GM15510 (cell line): ENCODE data around the gene CSMD2.

Experiments
- POLR2A ChIP-seq: IDR thresholded peaks from 3 replicates; pipeline ENCODE4 v1.6.1; 2011; ENCODE audit warnings: borderline replicate concordance; ENCODE audit not compliant: insufficient read length; ENCODE audit errors: extremely low read depth

CSMD2 gene

GRCh38 chr1:33738976-33739375 is 426.1 kb downstream of the CSMD2 start:
- no peak for TF ChIP-seq POLR2A

- TF ChIP-seq POLR2A: no peak
These were observed 426.5 kb downstream of the CSMD2 start for GRCh38 chr1:33738536-33738935.

- TF ChIP-seq POLR2A: no peak
These were observed 428.5 kb downstream of the CSMD2 start for GRCh38 chr1:33736496-33736895.

GRCh38 chr1:33735624-33736023 is 429.4 kb downstream of the CSMD2 start:
- no peak for TF ChIP-seq POLR2A

- TF ChIP-seq POLR2A: no peak
These were observed 437.7 kb downstream of the CSMD2 start for GRCh38 chr1:33727310-33727709.

GRCh38 chr1:33726274-33726804 is 438.7 kb downstream of the CSMD2 start:
- TF ChIP-seq POLR2A: no peak

- no peak for TF ChIP-seq POLR2A
These were observed 439.4 kb downstream of the CSMD2 start for GRCh38 chr1:33725556-33726160.

- no peak for TF ChIP-seq POLR2A
These were observed 440.0 kb downstream of the CSMD2 start for GRCh38 chr1:33725037-33725436.

GRCh38 chr1:33724348-33724747 is 440.7 kb downstream of the CSMD2 start:
- no peak for TF ChIP-seq POLR2A

GRCh38 chr1:33723251-33723650 is 441.8 kb downstream of the CSMD2 start:
- TF ChIP-seq POLR2A: no peak

GRCh38 chr1:33721301-33721815 is 443.7 kb downstream of the CSMD2 start:
- no peak for TF ChIP-seq POLR2A

GRCh38 chr1:33719771-33720670 is 445.0 kb downstream of the CSMD2 start:
- no peak for TF ChIP-seq POLR2A

GRCh38 chr1:33719326-33719725 is 445.7 kb downstream of the CSMD2 start:
- no peak for TF ChIP-seq POLR2A

- no peak for TF ChIP-seq POLR2A
These were observed 446.8 kb downstream of the CSMD2 start for GRCh38 chr1:33718186-33718585.

- TF ChIP-seq POLR2A: no peak
These were observed 447.9 kb downstream of the CSMD2 start for GRCh38 chr1:33716976-33717688.
